ENCODE data around the gene ZBTB24. TPM values are rescaled to one million over a fixed set of nuclear protein-coding genes. Genes with fewer than 3 reads are reported as not detected.

Gene ZBTB24
- total RNA-seq, 1 donor from 2014 or later = 9.9 TPM

DNA sequence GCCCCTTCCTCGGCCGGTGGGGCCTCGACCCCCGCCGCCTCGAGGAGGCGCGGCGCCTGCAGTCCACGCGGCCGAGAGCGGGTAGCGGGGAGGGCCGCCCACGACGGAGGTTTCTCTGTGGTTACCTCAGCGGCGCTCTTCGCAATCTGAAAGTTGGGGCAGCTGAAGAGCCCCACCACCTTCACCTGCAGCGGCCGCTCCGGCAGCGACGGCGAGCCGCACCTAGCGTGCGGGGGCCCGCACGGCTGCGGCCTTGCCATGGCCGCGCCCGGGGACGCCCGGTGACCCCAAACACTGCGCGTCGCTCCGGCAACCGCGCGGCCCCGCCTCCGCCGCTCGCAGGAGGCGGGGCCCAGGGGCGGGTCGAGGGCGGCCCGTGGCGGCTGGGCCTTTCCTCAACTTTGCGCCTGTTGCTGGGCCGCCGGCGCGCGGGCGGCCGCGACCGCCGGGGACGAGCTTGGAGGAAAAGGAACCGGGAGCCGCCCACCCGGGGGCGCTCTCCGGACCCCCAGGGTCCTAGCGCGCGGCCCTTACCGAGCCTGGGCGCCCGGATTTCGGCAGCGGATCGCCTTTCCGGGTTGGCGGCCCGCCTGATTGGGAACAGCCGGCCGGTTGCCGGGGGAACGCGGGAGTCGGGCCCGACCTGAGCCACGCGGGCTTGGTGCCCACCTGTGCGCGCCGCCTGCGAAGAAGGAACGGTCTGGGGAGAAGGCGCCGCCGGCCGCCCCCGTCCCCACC, 42.5 kb downstream of the ZBTB24 start, which contains the start of the genes PPIL6 and SMPD2:
PPIL6 (minus strand) TSS at position 298 of the 738 bp plus-strand sequence; CDS start at position 260, 38 bp downstream.
SMPD2 (plus strand) TSS at position 394 of the 738 bp plus-strand sequence. CDS start 398 bp downstream, outside the sequence.
- peak; percentile 92 for DNase-seq (ENCODE audit: low spot score)
- peak; percentile 89 for ATAC-seq
- intact Hi-C loops (cut with DNase I) = no loop called here

GRCh38 chr6:109436041-109436440, 47.0 kb downstream of the ZBTB24 start:
- DNase-seq (ENCODE audit: low spot score) (no peak), ATAC-seq (no peak)
- intact Hi-C loops (cut with DNase I) = no loop called here

DNA sequence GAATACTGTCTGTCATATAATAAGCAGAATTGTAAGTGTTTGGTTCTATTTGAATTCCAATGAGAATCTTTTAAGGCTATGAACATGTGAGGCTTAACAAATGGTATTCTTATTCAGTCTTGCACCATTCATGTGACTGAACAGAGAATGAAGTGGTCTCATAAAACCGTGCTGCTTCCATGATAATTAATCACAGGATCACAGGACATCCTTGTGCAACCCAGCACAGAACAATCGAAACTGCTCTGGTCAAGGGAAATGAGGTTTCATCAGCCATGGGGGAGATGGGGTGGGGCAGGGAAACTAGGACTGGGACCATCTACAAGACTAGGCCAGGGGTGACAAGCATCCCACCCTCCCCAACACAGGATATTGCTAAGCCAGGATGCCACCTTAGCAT, 48.6 kb downstream of the ZBTB24 start:
- intact Hi-C loops (cut with DNase I) = no loop called here
- ATAC-seq (no peak), DNase-seq (ENCODE audit: low spot score) (no peak)

GRCh38 chr6:109429496-109429895, 53.5 kb downstream of the ZBTB24 start:
- DNase-seq (ENCODE audit: low spot score) (no peak), ATAC-seq (no peak)
- intact Hi-C loops (cut with DNase I) = no loop called here

- DNase-seq (ENCODE audit: low spot score) (no peak), ATAC-seq (peak; percentile 45)
- intact Hi-C loops (cut with DNase I) = no loop called here
Measured at GRCh38 chr6:109428889-109429477, 54.0 kb downstream of the ZBTB24 start.

GRCh38 chr6:109424946-109425345, 58.1 kb downstream of the ZBTB24 start:
- ATAC-seq (no peak), DNase-seq (ENCODE audit: low spot score) (no peak)
- intact Hi-C loops (cut with DNase I) = no loop called here

DNA sequence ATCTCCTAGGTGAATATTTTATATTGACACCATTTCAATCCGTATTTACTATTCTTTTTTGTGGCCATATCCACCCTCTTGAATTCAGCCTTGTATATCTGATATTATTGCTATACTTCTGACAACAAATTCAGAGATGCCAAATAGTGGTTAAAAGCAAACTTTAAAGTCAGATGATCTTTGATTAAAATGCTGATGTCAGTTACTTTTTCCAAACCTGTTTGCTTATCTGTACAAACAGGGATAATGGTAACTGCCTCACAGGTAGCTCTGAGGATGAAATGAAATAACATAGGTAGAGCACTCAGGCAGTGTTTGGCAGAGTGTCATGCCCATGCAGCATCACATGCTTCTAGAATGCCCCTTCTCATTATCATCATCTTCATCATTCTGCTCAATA, 61.8 kb downstream of the ZBTB24 start:
- no peak for ATAC-seq
- intact Hi-C loops (cut with DNase I) = no loop called here
- no peak for DNase-seq (ENCODE audit: low spot score)

GRCh38 chr6:109420751-109421150, 62.3 kb downstream of the ZBTB24 start:
- ATAC-seq = no peak
- intact Hi-C loops (cut with DNase I) = no loop called here
- no peak for DNase-seq (ENCODE audit: low spot score)

GRCh38 chr6:109417646-109418045, 65.4 kb downstream of the ZBTB24 start:
- no peak for ATAC-seq
- no peak for DNase-seq (ENCODE audit: low spot score)
- intact Hi-C loops (cut with DNase I) = no loop called here

Other genes starting within 250 kb of the ZBTB24 start
- gene CD164, start 100.8 kb downstream of the ZBTB24 start, total RNA-seq = 175 TPM
- gene PPIL6, start 42.6 kb downstream of the ZBTB24 start, total RNA-seq = 7.1 TPM
- gene SMPD2, start 42.5 kb downstream of the ZBTB24 start, total RNA-seq = 11.7 TPM
- 53.9 TPM for gene MICAL1, start 27.4 kb downstream of the ZBTB24 start, total RNA-seq
- gene AK9, start 208.0 kb upstream of the ZBTB24 start, total RNA-seq = 13.8 TPM
- 22.4 TPM for gene FIG4, start 208.1 kb upstream of the ZBTB24 start, total RNA-seq